ENCODE results near the gene PKD1L1.

DNA sequence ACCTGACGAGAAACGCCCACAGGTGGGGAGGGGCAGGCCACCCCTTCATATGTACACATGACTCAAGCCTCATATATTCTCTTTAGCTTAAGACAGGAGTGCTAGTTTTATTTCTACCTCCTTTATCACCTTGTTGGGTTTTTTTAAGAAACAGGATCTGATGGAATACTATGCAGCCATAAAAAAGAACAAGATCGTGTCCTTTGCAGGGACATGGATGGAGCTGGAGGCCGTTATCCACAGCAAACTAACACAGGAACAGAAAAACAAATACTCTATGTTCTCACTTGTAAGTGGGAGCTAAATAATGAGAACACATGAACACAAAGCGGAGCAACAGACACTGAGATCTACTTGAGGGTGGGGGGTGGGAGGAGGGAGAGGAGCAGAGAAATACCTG, 42.3 kb upstream of the PKD1L1 start:
- TF ChIP-seq, protein P1, sequence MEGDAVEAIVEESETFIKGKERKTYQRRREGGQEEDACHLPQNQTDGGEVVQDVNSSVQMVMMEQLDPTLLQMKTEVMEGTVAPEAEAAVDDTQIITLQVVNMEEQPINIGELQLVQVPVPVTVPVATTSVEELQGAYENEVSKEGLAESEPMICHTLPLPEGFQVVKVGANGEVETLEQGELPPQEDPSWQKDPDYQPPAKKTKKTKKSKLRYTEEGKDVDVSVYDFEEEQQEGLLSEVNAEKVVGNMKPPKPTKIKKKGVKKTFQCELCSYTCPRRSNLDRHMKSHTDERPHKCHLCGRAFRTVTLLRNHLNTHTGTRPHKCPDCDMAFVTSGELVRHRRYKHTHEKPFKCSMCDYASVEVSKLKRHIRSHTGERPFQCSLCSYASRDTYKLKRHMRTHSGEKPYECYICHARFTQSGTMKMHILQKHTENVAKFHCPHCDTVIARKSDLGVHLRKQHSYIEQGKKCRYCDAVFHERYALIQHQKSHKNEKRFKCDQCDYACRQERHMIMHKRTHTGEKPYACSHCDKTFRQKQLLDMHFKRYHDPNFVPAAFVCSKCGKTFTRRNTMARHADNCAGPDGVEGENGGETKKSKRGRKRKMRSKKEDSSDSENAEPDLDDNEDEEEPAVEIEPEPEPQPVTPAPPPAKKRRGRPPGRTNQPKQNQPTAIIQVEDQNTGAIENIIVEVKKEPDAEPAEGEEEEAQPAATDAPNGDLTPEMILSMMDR (IDR thresholded peaks at IDR 0.05) = no peak
- TF ChIP-seq POLR2A (IDR thresholded peaks at IDR 0.05) = no peak

All from adrenal gland (tissue), 5 donors.